ENCODE data around the gene FAM210B. TPM values are rescaled to one million over a fixed set of nuclear protein-coding genes. Genes with fewer than 3 reads are reported as not detected.
"Not testable (repeated sequence)": the region's sequence is repeated elsewhere in the genome, so short reads cannot be mapped to it uniquely, and the experiment has no call there.

Gene FAM210B
- total RNA-seq, 1 experiment from 2014 or later = 42.4 TPM

GRCh38 chr20:56391596-56392131 lies 32.9 kb downstream of the FAM210B start:
- peak; percentile 3 for DNase-seq (ENCODE audit: low read depth)

- peak; percentile 100 for DNase-seq (ENCODE audit: low read depth)
Observed at GRCh38 chr20:56392132-56392880, 33.5 kb downstream of the FAM210B start, which contains the start of the genes AURKA and CSTF1. Gene AURKA (minus strand): TSS chr20:56392215. CDS start chr20:56388197, 4,018 bp downstream. Gene CSTF1 (plus strand): TSS chr20:56392645. CDS start chr20:56395553, 2,908 bp downstream.

GRCh38 chr20:56392881-56393482 lies 34.2 kb downstream of the FAM210B start:
- DNase-seq (ENCODE audit: low read depth) = peak; percentile 13

GRCh38 chr20:56393653-56394052 lies 34.9 kb downstream of the FAM210B start:
- DNase-seq (ENCODE audit: low read depth) = no peak

- DNase-seq (ENCODE audit: low read depth) = no peak
Observed at GRCh38 chr20:56395166-56395565, 36.4 kb downstream of the FAM210B start.

GRCh38 chr20:56400001-56400640 lies 41.3 kb downstream of the FAM210B start:
- DNase-seq (ENCODE audit: low read depth) = peak; percentile 73

- DNase-seq (ENCODE audit: low read depth) = no peak
Observed at GRCh38 chr20:56403465-56403864, 44.7 kb downstream of the FAM210B start.

- DNase-seq (ENCODE audit: low read depth) = not testable (repeated sequence)
Observed at GRCh38 chr20:56405356-56405755, 46.6 kb downstream of the FAM210B start.

- no peak for DNase-seq (ENCODE audit: low read depth)
Observed at GRCh38 chr20:56406910-56407309, 48.1 kb downstream of the FAM210B start.

- DNase-seq (ENCODE audit: low read depth) = peak; percentile 50
Observed at GRCh38 chr20:56409521-56409920, 50.7 kb downstream of the FAM210B start.

GRCh38 chr20:56409956-56410355 lies 51.2 kb downstream of the FAM210B start:
- no peak for DNase-seq (ENCODE audit: low read depth)

- DNase-seq (ENCODE audit: low read depth) = not testable (repeated sequence)
Observed at GRCh38 chr20:56411287-56411686, 52.5 kb downstream of the FAM210B start.

- no peak for DNase-seq (ENCODE audit: low read depth)
Observed at GRCh38 chr20:56411759-56412472, 53.1 kb downstream of the FAM210B start, which contains the start of gene CASS4. Gene CASS4 (plus strand): TSS chr20:56412260. CDS start chr20:56412459, 199 bp downstream.

GRCh38 chr20:56412473-56412790 lies 53.7 kb downstream of the FAM210B start:
- DNase-seq (ENCODE audit: low read depth) = no peak

GRCh38 chr20:56412949-56413348 lies 54.2 kb downstream of the FAM210B start:
- DNase-seq (ENCODE audit: low read depth) = no peak

GRCh38 chr20:56414842-56415765 lies 56.3 kb downstream of the FAM210B start:
- DNase-seq (ENCODE audit: low read depth) = no peak

GRCh38 chr20:56417402-56417801 lies 58.6 kb downstream of the FAM210B start:
- DNase-seq (ENCODE audit: low read depth) = no peak

GRCh38 chr20:56417911-56418310 lies 59.1 kb downstream of the FAM210B start:
- no peak for DNase-seq (ENCODE audit: low read depth)

Data from LHCN-M2 (cell line).